Stimulated activated CD8-positive, alpha-beta memory T cell treated with anti-CD3 and anti-CD28 coated beads, Interleukin-12 subunit alpha, Interleukin-12 subunit beta, amount 100 ng/mL, for 4 hours (primary cell): ENCODE data around the gene URB2.
"Not testable (repeated sequence)": the region's sequence is repeated elsewhere in the genome, so short reads cannot be mapped to it uniquely, and the experiment has no call there.

Experiments used
- DNase-seq: peaks from one replicate; pipeline ENCODE4 v3.0.0-alpha.2; 2020; ENCODE audit warnings: low read depth

Gene URB2

GRCh38 chr1:229625915-229626831 lies at the start of gene URB2, which contains the start of gene TAF5L:
TSS of gene URB2 (plus strand) at chr1:229626247. CDS start at chr1:229627634, 1,387 bp downstream.
TSS of gene TAF5L (minus strand) at chr1:229626122. CDS start at chr1:229614482, 11,640 bp downstream.
- DNase-seq = peak; percentile 82

- DNase-seq = no peak
Observed at GRCh38 chr1:229578168-229579058, 47.6 kb upstream of the URB2 start.

GRCh38 chr1:229579059-229579673 lies 46.9 kb upstream of the URB2 start:
- DNase-seq = no peak

- no peak for DNase-seq
Observed at GRCh38 chr1:229581485-229581884, 44.6 kb upstream of the URB2 start.

GRCh38 chr1:229582011-229582694 lies 43.9 kb upstream of the URB2 start:
- no peak for DNase-seq

GRCh38 chr1:229582715-229583114 lies 43.3 kb upstream of the URB2 start:
- DNase-seq = no peak

- DNase-seq = no peak
Observed at GRCh38 chr1:229585338-229585737, 40.7 kb upstream of the URB2 start.

GRCh38 chr1:229590119-229590518 lies 35.9 kb upstream of the URB2 start:
- no peak for DNase-seq

GRCh38 chr1:229593800-229594199 lies 32.2 kb upstream of the URB2 start:
- DNase-seq = no peak

GRCh38 chr1:229594227-229595008 lies 31.6 kb upstream of the URB2 start:
- no peak for DNase-seq

GRCh38 chr1:229595876-229596275 lies 30.2 kb upstream of the URB2 start:
- not testable (repeated sequence) for DNase-seq

GRCh38 chr1:229596925-229597699 lies 28.9 kb upstream of the URB2 start:
- no peak for DNase-seq

GRCh38 chr1:229597877-229598276 lies 28.2 kb upstream of the URB2 start:
- no peak for DNase-seq

GRCh38 chr1:229599218-229599954 lies 26.7 kb upstream of the URB2 start:
- no peak for DNase-seq

GRCh38 chr1:229600229-229600628 lies 25.8 kb upstream of the URB2 start:
- DNase-seq = no peak

GRCh38 chr1:229603371-229604005 lies 22.6 kb upstream of the URB2 start:
- no peak for DNase-seq

- no peak for DNase-seq
Observed at GRCh38 chr1:229607370-229607769, 18.7 kb upstream of the URB2 start.

GRCh38 chr1:229608590-229608989 lies 17.5 kb upstream of the URB2 start:
- DNase-seq = no peak

- no peak for DNase-seq
Observed at GRCh38 chr1:229613938-229614337, 12.1 kb upstream of the URB2 start.
